ENCODE data around the gene RNF141. TPM values are rescaled to one million over a fixed set of nuclear protein-coding genes. Genes with fewer than 3 reads are reported as not detected.

The RNF141 gene
- total and polyA plus RNA-seq, 10 of the 15 experiments (the other 5 are each of a cell fraction or from before 2014, with no cell fraction given) = 7.6 to 36.8 (median 13.6) TPM

DNA sequence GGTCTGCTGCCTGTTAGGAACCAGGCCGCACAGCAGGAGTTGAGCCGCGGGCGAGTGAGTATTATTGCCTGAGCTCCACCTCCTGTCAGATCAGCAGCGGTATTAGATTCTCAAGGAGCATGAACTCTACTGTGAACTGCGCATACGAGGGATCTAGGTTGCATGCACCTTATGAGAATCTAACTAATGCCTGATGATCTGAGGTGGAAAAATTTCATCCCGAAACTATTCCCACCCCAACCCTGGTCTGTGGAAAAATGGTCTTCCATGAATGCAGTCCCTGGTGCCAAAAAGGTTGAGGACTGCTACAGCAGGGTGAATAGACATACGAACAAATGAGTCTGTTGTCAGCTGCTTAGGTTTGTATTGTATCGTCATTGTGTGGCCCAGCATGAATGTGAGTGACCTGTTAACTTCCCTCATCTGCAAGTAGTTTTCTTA is 29.8 kb downstream of the RNF141 start:
- RAD21 ChIA-PET (ENCODE audit: unreplicated experiment) = interaction anchor here (1.3 to 1.4 kb wide), 3 partner anchors 52 to 95 kb away, joined by 3 to 6 read pairs (median 3); no protein-coding TSS in a partner anchor
- POLR2A ChIA-PET = no interaction called here
- no TSS peak for BruUV-seq (replicated peaks)
- no peak for TF ChIP-seq NKRF (conservative IDR thresholded peaks at IDR 0.05)
- TF ChIP-seq CREB1 (IDR thresholded peaks at IDR 0.05; ENCODE audit: low read depth) = no peak
- no peak for TF ChIP-seq MEF2A (IDR thresholded peaks at IDR 0.05; ENCODE audit: insufficient read depth, low read depth, low read length)
- TF ChIP-seq KDM1A (IDR thresholded peaks at IDR 0.05; ENCODE audit: borderline replicate concordance) = no peak
- TF ChIP-seq USF1 (IDR thresholded peaks at IDR 0.05; ENCODE audit: borderline replicate concordance, extremely low read length, insufficient read depth, low read depth, low read length) = no peak
- no peak for TF ChIP-seq ZNF274 (IDR thresholded peaks at IDR 0.05; ENCODE audit: insufficient read depth, insufficient read length)
- TF ChIP-seq ZNF217 (IDR thresholded peaks at IDR 0.05) = no peak
- TF ChIP-seq POLR2AphosphoS2 (IDR thresholded peaks at IDR 0.05; ENCODE audit: low read depth, low read length) = no peak
- no peak for TF ChIP-seq MAX (IDR thresholded peaks at IDR 0.05; ENCODE audit: low read depth, low read length)
- TF ChIP-seq CEBPB (IDR thresholded peaks at IDR 0.05; ENCODE audit: borderline replicate concordance in 1 of 2, low read depth in 2 of 2, low read length in 2 of 2) = no peak
- no peak for TF ChIP-seq FOXK2 (IDR thresholded peaks at IDR 0.05)
- TF ChIP-seq ZNF592 (IDR thresholded peaks at IDR 0.05) = no peak
- no peak for TF ChIP-seq CHD4 (IDR thresholded peaks at IDR 0.05)
- no peak for TF ChIP-seq EGR1 (IDR thresholded peaks at IDR 0.05; ENCODE audit: borderline replicate concordance in 1 of 2, low read depth in 2 of 2, low read length in 2 of 2)
- TF ChIP-seq RFX5 (IDR thresholded peaks at IDR 0.05; ENCODE audit: low read depth, low read length) = no peak
- TF ChIP-seq, protein P1, sequence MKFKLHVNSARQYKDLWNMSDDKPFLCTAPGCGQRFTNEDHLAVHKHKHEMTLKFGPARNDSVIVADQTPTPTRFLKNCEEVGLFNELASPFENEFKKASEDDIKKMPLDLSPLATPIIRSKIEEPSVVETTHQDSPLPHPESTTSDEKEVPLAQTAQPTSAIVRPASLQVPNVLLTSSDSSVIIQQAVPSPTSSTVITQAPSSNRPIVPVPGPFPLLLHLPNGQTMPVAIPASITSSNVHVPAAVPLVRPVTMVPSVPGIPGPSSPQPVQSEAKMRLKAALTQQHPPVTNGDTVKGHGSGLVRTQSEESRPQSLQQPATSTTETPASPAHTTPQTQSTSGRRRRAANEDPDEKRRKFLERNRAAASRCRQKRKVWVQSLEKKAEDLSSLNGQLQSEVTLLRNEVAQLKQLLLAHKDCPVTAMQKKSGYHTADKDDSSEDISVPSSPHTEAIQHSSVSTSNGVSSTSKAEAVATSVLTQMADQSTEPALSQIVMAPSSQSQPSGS (IDR thresholded peaks at IDR 0.05; ENCODE audit: low read length) = no peak

More for the DNA sequence above, 29.8 kb downstream of the RNF141 start:
- ChIA-PET SMC1A (ENCODE audit: uncharacterized antibody, unreplicated experiment) (interaction anchor here (1.3 kb wide), 1 partner anchor 98 kb away, joined by 3 read pairs; no protein-coding TSS in a partner anchor), CTCF (interaction anchor here (0.7 to 1.2 kb wide), 2 partner anchors 30 to 142 kb away, joined by 3 read pairs; partner anchors contain the start of gene RNF141)
- FAIRE-seq (no peak), ATAC-seq (no peak), DNase-seq (ENCODE audit: low read depth, low spot score) (no peak)
- H3K27ac ChIP-seq (ENCODE audit: control insufficient read depth, insufficient read depth) = no peak overlapping the region
- H3K27me3 ChIP-seq (replicated peaks in 1 of 2; ENCODE audit: control insufficient read depth in 2 of 2, insufficient read depth in 2 of 2, low read length in 1 of 2) = no peaks in the 10 kb centered on the region
- 94% methylated on average over 10 of the region's 10 CpGs for WGBS (ENCODE audit: insufficient coverage, insufficient replicate concordance, low lambda C conversion rate, missing lambda C conversion rate)
- in situ Hi-C loops (cut with MboI) (no loop called here), intact Hi-C loops (cut with micrococcal nuclease; ENCODE audit: unreplicated experiment) (loop anchor here (5.0 kb wide), 1 partner anchor 141 kb away; no protein-coding TSS in a partner anchor)
- H3K4me1 ChIP-seq (ENCODE audit: control insufficient read depth, insufficient read depth, low read length) = no peaks in the 10 kb centered on the region
- H3K79me2 ChIP-seq (ENCODE audit: control insufficient read depth, insufficient read depth, low read length) = no peaks in the 10 kb centered on the region
- no peaks in the 10 kb centered on the region for H3K36me3 ChIP-seq (ENCODE audit: control insufficient read depth in 2 of 2, insufficient read depth in 2 of 2, low read length in 1 of 2)
- H3K4me3 ChIP-seq = no peak overlapping the region
- no peaks in the 10 kb centered on the region for H4K20me1 ChIP-seq (ENCODE audit: control insufficient read depth, insufficient read depth)
- H3K9ac ChIP-seq (ENCODE audit: control insufficient read depth, insufficient read depth, low read length) = no peak overlapping the region
- H3K4me2 ChIP-seq (ENCODE audit: control insufficient read depth, insufficient read depth) = no peak overlapping the region
- H3K9me3 ChIP-seq (replicated peaks; ENCODE audit: control insufficient read depth, insufficient read depth, low read length) = no peaks in the 10 kb centered on the region
- H2AFZ ChIP-seq (ENCODE audit: control insufficient read depth, low read depth, low read length) = no peak overlapping the region

Data from GM12878 (cell line).